H1 (cell line): ENCODE results near the gene GFOD1. TPM values are rescaled to one million over a fixed set of nuclear protein-coding genes. Genes with fewer than 3 reads are reported as not detected.

Source experiments
- CEBPB ChIP-seq: IDR thresholded peaks from 2 replicates; pipeline ENCODE4 v1.6.1; 2012; ENCODE audit warnings: low read depth, low read length
- CTBP2 ChIP-seq: IDR thresholded peaks from 2 replicates; pipeline ENCODE4 v1.7.0; 2011; ENCODE audit warnings: borderline replicate concordance, mild to moderate bottlenecking, moderate library complexity, mixed read lengths, low read length; ENCODE audit not compliant: insufficient read depth, insufficient read length
- HDAC2 ChIP-seq, 2 experiments: fragments of 300-600 bp in 1 of 2; sonication (generic) in 1 of 2; IDR thresholded peaks; 2 replicates each; pipeline ENCODE4 v1.6.1; 2011 to 2012; ENCODE audit warnings: low read depth in 2 of 2, low read length in 2 of 2, mild to moderate bottlenecking in 2 of 2, moderate library complexity in 2 of 2, borderline replicate concordance in 1 of 2, inconsistent platforms in 1 of 2
- HDAC6 ChIP-seq: IDR thresholded peaks from one replicate; pipeline ENCODE4 v1.7.1; 2012; ENCODE audit warnings: low read depth, mild to moderate bottlenecking, inconsistent platforms, low read length, moderate library complexity
- KDM5A ChIP-seq: fragments of 200-600 bp; IDR thresholded peaks from 2 replicates; pipeline ENCODE4 v1.7.1; 2012; ENCODE audit warnings: mild to moderate bottlenecking, low read length, inconsistent platforms, mixed read lengths
- polyA plus RNA-seq, 7 experiments: library from polyadenylated mRNA; depleted of rRNA in 3 of 7; stranded (reverse) in 5 of 7; unstranded in 2 of 7; fragments of >200 nt in 5 of 7; fragments of 200-250 nt in 2 of 7; gene quantifications; 1 replicate in 5 of 7; 2 replicates in 1 of 7; 4 replicates in 1 of 7; pipeline versions ENCODE4 v1.2.1 to v1.2.3, GENCODE V29; 2011 to 2013; ENCODE audit warnings: missing spikeins in 2 of 7, mixed read lengths in 2 of 7
- total RNA-seq: library from RNA; stranded (reverse); fragmentation: NEBNext Ultra II Directional; extraction: Animal tissue kit (Norgen Biotek cat#: 25700); gene quantifications from 2 replicates; pipeline ENCODE4 v1.2.1, GENCODE V29; 2021
- TF ChIP-seq, protein P1 (sequence below): fragments of 300-600 bp; sonication (generic); IDR thresholded peaks from 2 replicates; pipeline ENCODE4 v1.7.1; 2012; ENCODE audit warnings: low read length, moderate library complexity, mild to moderate bottlenecking, inconsistent platforms; ENCODE audit not compliant: insufficient replicate concordance

Gene GFOD1
- total and polyA plus RNA-seq, 2 of the 8 experiments (the other 6 are each of a cell fraction or from before 2014, with no cell fraction given): 2.5 to 8.8 TPM

GRCh38 chr6:13413466-13413862, 73.9 kb downstream of the GFOD1 start (continued):
- no peak for TF ChIP-seq HDAC2 (IDR thresholded peaks at IDR 0.05; ENCODE audit: borderline replicate concordance in 1 of 2, low read depth in 2 of 2, low read length in 2 of 2)
- TF ChIP-seq KDM5A: no peak
- TF ChIP-seq CEBPB: no peak
- TF ChIP-seq, protein P1, sequence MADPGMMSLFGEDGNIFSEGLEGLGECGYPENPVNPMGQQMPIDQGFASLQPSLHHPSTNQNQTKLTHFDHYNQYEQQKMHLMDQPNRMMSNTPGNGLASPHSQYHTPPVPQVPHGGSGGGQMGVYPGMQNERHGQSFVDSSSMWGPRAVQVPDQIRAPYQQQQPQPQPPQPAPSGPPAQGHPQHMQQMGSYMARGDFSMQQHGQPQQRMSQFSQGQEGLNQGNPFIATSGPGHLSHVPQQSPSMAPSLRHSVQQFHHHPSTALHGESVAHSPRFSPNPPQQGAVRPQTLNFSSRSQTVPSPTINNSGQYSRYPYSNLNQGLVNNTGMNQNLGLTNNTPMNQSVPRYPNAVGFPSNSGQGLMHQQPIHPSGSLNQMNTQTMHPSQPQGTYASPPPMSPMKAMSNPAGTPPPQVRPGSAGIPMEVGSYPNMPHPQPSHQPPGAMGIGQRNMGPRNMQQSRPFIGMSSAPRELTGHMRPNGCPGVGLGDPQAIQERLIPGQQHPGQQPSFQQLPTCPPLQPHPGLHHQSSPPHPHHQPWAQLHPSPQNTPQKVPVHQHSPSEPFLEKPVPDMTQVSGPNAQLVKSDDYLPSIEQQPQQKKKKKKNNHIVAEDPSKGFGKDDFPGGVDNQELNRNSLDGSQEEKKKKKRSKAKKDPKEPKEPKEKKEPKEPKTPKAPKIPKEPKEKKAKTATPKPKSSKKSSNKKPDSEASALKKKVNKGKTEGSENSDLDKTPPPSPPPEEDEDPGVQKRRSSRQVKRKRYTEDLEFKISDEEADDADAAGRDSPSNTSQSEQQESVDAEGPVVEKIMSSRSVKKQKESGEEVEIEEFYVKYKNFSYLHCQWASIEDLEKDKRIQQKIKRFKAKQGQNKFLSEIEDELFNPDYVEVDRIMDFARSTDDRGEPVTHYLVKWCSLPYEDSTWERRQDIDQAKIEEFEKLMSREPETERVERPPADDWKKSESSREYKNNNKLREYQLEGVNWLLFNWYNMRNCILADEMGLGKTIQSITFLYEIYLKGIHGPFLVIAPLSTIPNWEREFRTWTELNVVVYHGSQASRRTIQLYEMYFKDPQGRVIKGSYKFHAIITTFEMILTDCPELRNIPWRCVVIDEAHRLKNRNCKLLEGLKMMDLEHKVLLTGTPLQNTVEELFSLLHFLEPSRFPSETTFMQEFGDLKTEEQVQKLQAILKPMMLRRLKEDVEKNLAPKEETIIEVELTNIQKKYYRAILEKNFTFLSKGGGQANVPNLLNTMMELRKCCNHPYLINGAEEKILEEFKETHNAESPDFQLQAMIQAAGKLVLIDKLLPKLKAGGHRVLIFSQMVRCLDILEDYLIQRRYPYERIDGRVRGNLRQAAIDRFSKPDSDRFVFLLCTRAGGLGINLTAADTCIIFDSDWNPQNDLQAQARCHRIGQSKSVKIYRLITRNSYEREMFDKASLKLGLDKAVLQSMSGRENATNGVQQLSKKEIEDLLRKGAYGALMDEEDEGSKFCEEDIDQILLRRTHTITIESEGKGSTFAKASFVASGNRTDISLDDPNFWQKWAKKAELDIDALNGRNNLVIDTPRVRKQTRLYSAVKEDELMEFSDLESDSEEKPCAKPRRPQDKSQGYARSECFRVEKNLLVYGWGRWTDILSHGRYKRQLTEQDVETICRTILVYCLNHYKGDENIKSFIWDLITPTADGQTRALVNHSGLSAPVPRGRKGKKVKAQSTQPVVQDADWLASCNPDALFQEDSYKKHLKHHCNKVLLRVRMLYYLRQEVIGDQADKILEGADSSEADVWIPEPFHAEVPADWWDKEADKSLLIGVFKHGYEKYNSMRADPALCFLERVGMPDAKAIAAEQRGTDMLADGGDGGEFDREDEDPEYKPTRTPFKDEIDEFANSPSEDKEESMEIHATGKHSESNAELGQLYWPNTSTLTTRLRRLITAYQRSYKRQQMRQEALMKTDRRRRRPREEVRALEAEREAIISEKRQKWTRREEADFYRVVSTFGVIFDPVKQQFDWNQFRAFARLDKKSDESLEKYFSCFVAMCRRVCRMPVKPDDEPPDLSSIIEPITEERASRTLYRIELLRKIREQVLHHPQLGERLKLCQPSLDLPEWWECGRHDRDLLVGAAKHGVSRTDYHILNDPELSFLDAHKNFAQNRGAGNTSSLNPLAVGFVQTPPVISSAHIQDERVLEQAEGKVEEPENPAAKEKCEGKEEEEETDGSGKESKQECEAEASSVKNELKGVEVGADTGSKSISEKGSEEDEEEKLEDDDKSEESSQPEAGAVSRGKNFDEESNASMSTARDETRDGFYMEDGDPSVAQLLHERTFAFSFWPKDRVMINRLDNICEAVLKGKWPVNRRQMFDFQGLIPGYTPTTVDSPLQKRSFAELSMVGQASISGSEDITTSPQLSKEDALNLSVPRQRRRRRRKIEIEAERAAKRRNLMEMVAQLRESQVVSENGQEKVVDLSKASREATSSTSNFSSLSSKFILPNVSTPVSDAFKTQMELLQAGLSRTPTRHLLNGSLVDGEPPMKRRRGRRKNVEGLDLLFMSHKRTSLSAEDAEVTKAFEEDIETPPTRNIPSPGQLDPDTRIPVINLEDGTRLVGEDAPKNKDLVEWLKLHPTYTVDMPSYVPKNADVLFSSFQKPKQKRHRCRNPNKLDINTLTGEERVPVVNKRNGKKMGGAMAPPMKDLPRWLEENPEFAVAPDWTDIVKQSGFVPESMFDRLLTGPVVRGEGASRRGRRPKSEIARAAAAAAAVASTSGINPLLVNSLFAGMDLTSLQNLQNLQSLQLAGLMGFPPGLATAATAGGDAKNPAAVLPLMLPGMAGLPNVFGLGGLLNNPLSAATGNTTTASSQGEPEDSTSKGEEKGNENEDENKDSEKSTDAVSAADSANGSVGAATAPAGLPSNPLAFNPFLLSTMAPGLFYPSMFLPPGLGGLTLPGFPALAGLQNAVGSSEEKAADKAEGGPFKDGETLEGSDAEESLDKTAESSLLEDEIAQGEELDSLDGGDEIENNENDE: no peak
- no peak for TF ChIP-seq HDAC6
- TF ChIP-seq CTBP2: no peak
